Gastrocnemius medialis (tissue), 4 donors: Measurements from ENCODE around the gene NRROS.

ENCODE experiments used
- CTCF ChIP-seq, 5 experiments: fragments of 450-650 bp in 3 of 5; fragments of 200-600 bp in 2 of 5; sonication (generic) in 2 of 5; IDR thresholded peaks in 4 of 5; conservative IDR thresholded peaks in 1 of 5; 1 replicate in 4 of 5; 2 replicates in 1 of 5; pipeline ENCODE4 v1.5.1; 2016 to 2019; ENCODE audit warnings: antibody characterized with exemption in 5 of 5, mild to moderate bottlenecking in 3 of 5, moderate library complexity in 3 of 5
- POLR2A ChIP-seq, 2 donors: fragments of 450-650 bp; IDR thresholded peaks; one replicate each; pipeline ENCODE4 v1.6.1; 2017; ENCODE audit warnings: antibody characterized with exemption in 2 of 2, mild to moderate bottlenecking in 2 of 2, moderate library complexity in 2 of 2

- TF ChIP-seq CTCF (IDR thresholded peaks at IDR 0.05 in 4 of 5, conservative IDR thresholded peaks at IDR 0.05 in 1 of 5) (no peak), POLR2A (IDR thresholded peaks at IDR 0.05) (no peak)
These were observed 20.3 kb upstream of the NRROS start for GRCh38 chr3:196619223-196619622.
